Activated T-cell treated with anti-CD3 and anti-CD28 coated beads, Interleukin-2, amount 50 U/mL, for 24 hours (primary cell): ENCODE data around the gene MED9.

Experiments used
- DNase-seq: peaks from one replicate; pipeline ENCODE4 v3.0.0-alpha.2; 2020
- H3K27ac Mint-ChIP-seq: 2 replicates; pipeline ENCODE4 v1.8.0; 2020; ENCODE audit warnings: mild to moderate bottlenecking, mixed read lengths
- H3K27me3 Mint-ChIP-seq: 2 replicates; pipeline ENCODE4 v1.8.0; 2020; ENCODE audit warnings: mixed read lengths
- H3K36me3 Mint-ChIP-seq: 2 replicates; pipeline ENCODE4 v1.8.0; 2020; ENCODE audit warnings: low read depth, mixed read lengths
- H3K4me1 Mint-ChIP-seq: 2 replicates; pipeline ENCODE4 v1.8.0; 2020; ENCODE audit warnings: low read depth, mixed read lengths
- H3K4me3 Mint-ChIP-seq: 2 replicates; pipeline ENCODE4 v1.8.0; 2020; ENCODE audit warnings: mild to moderate bottlenecking, moderate library complexity, mixed read lengths
- H3K9me3 Mint-ChIP-seq: 2 replicates; pipeline ENCODE4 v1.8.0; 2020; ENCODE audit warnings: mixed read lengths

Gene MED9

GRCh38 chr17:17491031-17491471, 14.3 kb downstream of the MED9 start:
- H3K36me3 Mint-ChIP-seq: peaks cover 68% of the 10 kb centered on the region
- H3K27me3 Mint-ChIP-seq: peaks cover 15% of the 10 kb centered on the region
- H3K4me3 Mint-ChIP-seq: no peak overlapping the region
- H3K4me1 Mint-ChIP-seq: peaks cover 34% of the 10 kb centered on the region
- no peak overlapping the region for H3K27ac Mint-ChIP-seq
- DNase-seq: no peak
- no peaks in the 10 kb centered on the region for H3K9me3 Mint-ChIP-seq

- Mint-ChIP-seq H3K9me3 (no peaks in the 10 kb centered on the region), H3K27ac (no peak overlapping the region), H3K27me3 (peaks cover 15% of the 10 kb centered on the region), H3K4me3 (no peak overlapping the region), H3K4me1 (peaks cover 34% of the 10 kb centered on the region), H3K36me3 (peaks cover 66% of the 10 kb centered on the region)
- DNase-seq: no peak
Measured at GRCh38 chr17:17491546-17491988, 14.8 kb downstream of the MED9 start.

GRCh38 chr17:17492085-17492484, 15.3 kb downstream of the MED9 start:
- Mint-ChIP-seq H3K9me3 (no peaks in the 10 kb centered on the region), H3K27me3 (peaks cover 15% of the 10 kb centered on the region), H3K27ac (peak overlapping the region; percentile 6)

GRCh38 chr17:17492571-17492970, 15.8 kb downstream of the MED9 start:
- Mint-ChIP-seq H3K27me3 (peaks cover 15% of the 10 kb centered on the region), H3K9me3 (no peaks in the 10 kb centered on the region), H3K4me3 (no peak overlapping the region), H3K4me1 (peaks cover 31% of the 10 kb centered on the region), H3K36me3 (peaks cover 56% of the 10 kb centered on the region), H3K27ac (no peak overlapping the region)
- no peak for DNase-seq

More at GRCh38 chr17:17492085-17492484, 15.3 kb downstream of the MED9 start:
- Mint-ChIP-seq H3K4me3 (no peak overlapping the region), H3K36me3 (peaks cover 61% of the 10 kb centered on the region), H3K4me1 (peaks cover 30% of the 10 kb centered on the region)
- DNase-seq: no peak

GRCh38 chr17:17493249-17493985, 16.6 kb downstream of the MED9 start:
- DNase-seq: no peak
- H3K9me3 Mint-ChIP-seq: no peaks in the 10 kb centered on the region
- H3K4me1 Mint-ChIP-seq: peaks cover 25% of the 10 kb centered on the region
- H3K27ac Mint-ChIP-seq: no peak overlapping the region
- peaks cover 48% of the 10 kb centered on the region for H3K36me3 Mint-ChIP-seq
- no peak overlapping the region for H3K4me3 Mint-ChIP-seq
- peaks cover 15% of the 10 kb centered on the region for H3K27me3 Mint-ChIP-seq

- Mint-ChIP-seq H3K9me3 (no peaks in the 10 kb centered on the region), H3K27ac (no peak overlapping the region), H3K4me1 (peaks cover 22% of the 10 kb centered on the region), H3K4me3 (no peak overlapping the region), H3K27me3 (peaks cover 15% of the 10 kb centered on the region), H3K36me3 (peaks cover 43% of the 10 kb centered on the region)
- no peak for DNase-seq
Measured at GRCh38 chr17:17493986-17494466, 17.2 kb downstream of the MED9 start.

- Mint-ChIP-seq H3K27me3 (peaks cover 15% of the 10 kb centered on the region), H3K36me3 (peaks cover 39% of the 10 kb centered on the region), H3K4me1 (peaks cover 21% of the 10 kb centered on the region), H3K27ac (no peak overlapping the region), H3K9me3 (no peaks in the 10 kb centered on the region), H3K4me3 (no peak overlapping the region)
- no peak for DNase-seq
Measured at GRCh38 chr17:17494499-17494869, 17.7 kb downstream of the MED9 start.

- peaks cover 35% of the 10 kb centered on the region for H3K36me3 Mint-ChIP-seq
- no peaks in the 10 kb centered on the region for H3K9me3 Mint-ChIP-seq
- peaks cover 19% of the 10 kb centered on the region for H3K4me1 Mint-ChIP-seq
- H3K27ac Mint-ChIP-seq: no peak overlapping the region
- peaks cover 15% of the 10 kb centered on the region for H3K27me3 Mint-ChIP-seq
- DNase-seq: peak; percentile 61
- H3K4me3 Mint-ChIP-seq: peak overlapping the region; percentile 56
Measured at GRCh38 chr17:17494870-17495535, 18.2 kb downstream of the MED9 start.

GRCh38 chr17:17495536-17496188, 18.9 kb downstream of the MED9 start:
- Mint-ChIP-seq H3K27ac (peak overlapping the region; percentile 66), H3K36me3 (peaks cover 29% of the 10 kb centered on the region), H3K4me1 (peaks cover 19% of the 10 kb centered on the region), H3K9me3 (no peaks in the 10 kb centered on the region), H3K27me3 (peaks cover 15% of the 10 kb centered on the region), H3K4me3 (peak overlapping the region; percentile 56)
- no peak for DNase-seq

- peak; percentile 90 for DNase-seq
- Mint-ChIP-seq H3K36me3 (peaks cover 22% of the 10 kb centered on the region), H3K27ac (peak within 1 kb of the TSS; percentile 66), H3K4me1 (peaks cover 19% of the 10 kb centered on the region), H3K9me3 (no peaks in the 10 kb centered on the region), H3K4me3 (peak within 1 kb of the TSS; percentile 67), H3K27me3 (peaks cover 15% of the 10 kb centered on the region)
Measured at GRCh38 chr17:17496189-17497064, 19.6 kb downstream of the MED9 start, which contains the start of gene RASD1. RASD1 (minus strand) TSS chr17:17496395; CDS start chr17:17496181, 214 bp downstream.

GRCh38 chr17:17497065-17497844, 20.5 kb downstream of the MED9 start:
- Mint-ChIP-seq H3K27me3 (peaks cover 15% of the 10 kb centered on the region), H3K9me3 (no peaks in the 10 kb centered on the region), H3K27ac (no peak overlapping the region), H3K4me3 (no peak overlapping the region), H3K36me3 (peaks cover 14% of the 10 kb centered on the region), H3K4me1 (peaks cover 19% of the 10 kb centered on the region)
- DNase-seq: no peak

- Mint-ChIP-seq H3K36me3 (peaks cover 6% of the 10 kb centered on the region), H3K4me3 (no peak overlapping the region), H3K9me3 (no peaks in the 10 kb centered on the region)
Measured at GRCh38 chr17:17497845-17498520, 21.2 kb downstream of the MED9 start.

More at GRCh38 chr17:17497845-17498520, 21.2 kb downstream of the MED9 start:
- DNase-seq: no peak
- peaks cover 19% of the 10 kb centered on the region for H3K4me1 Mint-ChIP-seq
- peaks cover 15% of the 10 kb centered on the region for H3K27me3 Mint-ChIP-seq
- H3K27ac Mint-ChIP-seq: no peak overlapping the region
